ENCODE measurements around the gene BAHCC1.

The BAHCC1 gene

GRCh38 chr17:81491761-81492160, 96.5 kb downstream of the BAHCC1 start:
- no peak for DNase-seq (ENCODE audit: low read depth, low spot score)

GRCh38 chr17:81492202-81492601, 96.9 kb downstream of the BAHCC1 start:
- no peak for DNase-seq (ENCODE audit: low read depth, low spot score)

- no peak for DNase-seq (ENCODE audit: low read depth, low spot score)
Measured at GRCh38 chr17:81492706-81493105, 97.4 kb downstream of the BAHCC1 start.

GRCh38 chr17:81493198-81494038, 98.2 kb downstream of the BAHCC1 start:
- DNase-seq (ENCODE audit: low read depth, low spot score), result no peak

- no peak for DNase-seq (ENCODE audit: low read depth, low spot score)
Measured at GRCh38 chr17:81494626-81495377, 99.5 kb downstream of the BAHCC1 start.

GRCh38 chr17:81498953-81499600, 103.8 kb downstream of the BAHCC1 start:
- no peak for DNase-seq (ENCODE audit: low read depth, low spot score)

GRCh38 chr17:81499601-81499970, 104.3 kb downstream of the BAHCC1 start:
- no peak for DNase-seq (ENCODE audit: low read depth, low spot score)

- peak; percentile 73 for DNase-seq (ENCODE audit: low read depth, low spot score)
Measured at GRCh38 chr17:81500047-81500446, 104.8 kb downstream of the BAHCC1 start.

GRCh38 chr17:81502471-81503017, 107.3 kb downstream of the BAHCC1 start:
- DNase-seq (ENCODE audit: low read depth, low spot score), result no peak

GRCh38 chr17:81503619-81504018, 108.4 kb downstream of the BAHCC1 start:
- DNase-seq (ENCODE audit: low read depth, low spot score), result no peak

- DNase-seq (ENCODE audit: low read depth, low spot score), result peak; percentile 76
Measured at GRCh38 chr17:81508639-81509206, 113.5 kb downstream of the BAHCC1 start.

GRCh38 chr17:81509207-81509971, 114.1 kb downstream of the BAHCC1 start:
- DNase-seq (ENCODE audit: low read depth, low spot score), result peak; percentile 58

GRCh38 chr17:81509972-81510784, 114.9 kb downstream of the BAHCC1 start:
- DNase-seq (ENCODE audit: low read depth, low spot score), result no peak

GRCh38 chr17:81510785-81511553, 115.7 kb downstream of the BAHCC1 start:
- no peak for DNase-seq (ENCODE audit: low read depth, low spot score)

- DNase-seq (ENCODE audit: low read depth, low spot score), result no peak
Measured at GRCh38 chr17:81511554-81511803, 116.2 kb downstream of the BAHCC1 start.

- no peak for DNase-seq (ENCODE audit: low read depth, low spot score)
Measured at GRCh38 chr17:81511804-81512561, 116.7 kb downstream of the BAHCC1 start.

- peak; percentile 94 for DNase-seq (ENCODE audit: low read depth, low spot score)
Measured at GRCh38 chr17:81512562-81513371, 117.5 kb downstream of the BAHCC1 start, which contains the start of gene ACTG1. TSS of gene ACTG1 (minus strand) at chr17:81512799. CDS start at chr17:81512354, 445 bp downstream.

- peak; percentile 84 for DNase-seq (ENCODE audit: low read depth, low spot score)
Measured at GRCh38 chr17:81513372-81513752, 118.1 kb downstream of the BAHCC1 start.

All from ELF-1 (cell line).